ENCODE data around the gene LRRC72.

The LRRC72 gene

GRCh38 chr7:16611711-16612110 is 85.1 kb downstream of the LRRC72 start:
- no peak overlapping the region for H3K27ac Mint-ChIP-seq
- H3K36me3 Mint-ChIP-seq (ENCODE audit: low read depth), result peaks cover 49% of the 10 kb centered on the region
- peaks cover 12% of the 10 kb centered on the region for H3K4me1 Mint-ChIP-seq (ENCODE audit: low read depth)
- H3K9me3 Mint-ChIP-seq, result no peaks in the 10 kb centered on the region
- H3K4me3 Mint-ChIP-seq, result no peak overlapping the region
- no peaks in the 10 kb centered on the region for H3K27me3 Mint-ChIP-seq

GRCh38 chr7:16615228-16615627 is 88.6 kb downstream of the LRRC72 start:
- H3K27me3 Mint-ChIP-seq, result no peaks in the 10 kb centered on the region
- H3K27ac Mint-ChIP-seq, result no peak overlapping the region
- H3K4me1 Mint-ChIP-seq (ENCODE audit: low read depth), result peaks cover 21% of the 10 kb centered on the region
- no peaks in the 10 kb centered on the region for H3K9me3 Mint-ChIP-seq
- H3K4me3 Mint-ChIP-seq, result no peak overlapping the region
- peaks cover 49% of the 10 kb centered on the region for H3K36me3 Mint-ChIP-seq (ENCODE audit: low read depth)

GRCh38 chr7:16616122-16616521 is 89.5 kb downstream of the LRRC72 start:
- Mint-ChIP-seq H3K27ac (no peak overlapping the region), H3K9me3 (no peaks in the 10 kb centered on the region), H3K4me3 (no peak overlapping the region), H3K36me3 (ENCODE audit: low read depth) (peaks cover 50% of the 10 kb centered on the region), H3K27me3 (no peaks in the 10 kb centered on the region), H3K4me1 (ENCODE audit: low read depth) (peaks cover 28% of the 10 kb centered on the region)

- no peaks in the 10 kb centered on the region for H3K27me3 Mint-ChIP-seq
- H3K36me3 Mint-ChIP-seq (ENCODE audit: low read depth), result peaks cover 54% of the 10 kb centered on the region
Measured at GRCh38 chr7:16616542-16616941, 89.9 kb downstream of the LRRC72 start.

GRCh38 chr7:16619979-16620408 is 93.4 kb downstream of the LRRC72 start:
- H3K27me3 Mint-ChIP-seq, result no peaks in the 10 kb centered on the region
- H3K4me3 Mint-ChIP-seq, result peak overlapping the region; percentile 40
- H3K27ac Mint-ChIP-seq, result peak overlapping the region; percentile 83
- H3K9me3 Mint-ChIP-seq, result no peaks in the 10 kb centered on the region
- peaks cover 30% of the 10 kb centered on the region for H3K4me1 Mint-ChIP-seq (ENCODE audit: low read depth)
- H3K36me3 Mint-ChIP-seq (ENCODE audit: low read depth), result peaks cover 59% of the 10 kb centered on the region

More at GRCh38 chr7:16616542-16616941, 89.9 kb downstream of the LRRC72 start:
- Mint-ChIP-seq H3K9me3 (no peaks in the 10 kb centered on the region), H3K4me3 (no peak overlapping the region), H3K27ac (no peak overlapping the region), H3K4me1 (ENCODE audit: low read depth) (peaks cover 28% of the 10 kb centered on the region)

- Mint-ChIP-seq H3K27ac (no peak overlapping the region), H3K4me3 (no peak overlapping the region), H3K4me1 (ENCODE audit: low read depth) (peaks cover 16% of the 10 kb centered on the region), H3K9me3 (no peaks in the 10 kb centered on the region), H3K27me3 (no peaks in the 10 kb centered on the region), H3K36me3 (ENCODE audit: low read depth) (peaks cover 39% of the 10 kb centered on the region)
Measured at GRCh38 chr7:16626388-16626787, 99.8 kb downstream of the LRRC72 start.

- peaks cover 37% of the 10 kb centered on the region for H3K36me3 Mint-ChIP-seq (ENCODE audit: low read depth)
- H3K4me3 Mint-ChIP-seq, result no peak overlapping the region
- H3K4me1 Mint-ChIP-seq (ENCODE audit: low read depth), result peaks cover 16% of the 10 kb centered on the region
- H3K27me3 Mint-ChIP-seq, result no peaks in the 10 kb centered on the region
- H3K9me3 Mint-ChIP-seq, result no peaks in the 10 kb centered on the region
- H3K27ac Mint-ChIP-seq, result no peak overlapping the region
Measured at GRCh38 chr7:16627236-16627635, 100.6 kb downstream of the LRRC72 start.

- peaks cover 28% of the 10 kb centered on the region for H3K36me3 Mint-ChIP-seq (ENCODE audit: low read depth)
- no peak overlapping the region for H3K4me3 Mint-ChIP-seq
- no peaks in the 10 kb centered on the region for H3K9me3 Mint-ChIP-seq
- no peaks in the 10 kb centered on the region for H3K27me3 Mint-ChIP-seq
- no peak overlapping the region for H3K27ac Mint-ChIP-seq
- peaks cover 4% of the 10 kb centered on the region for H3K4me1 Mint-ChIP-seq (ENCODE audit: low read depth)
Measured at GRCh38 chr7:16630654-16631053, 104.0 kb downstream of the LRRC72 start.
